ENCODE results near the gene CACFD1.

The CACFD1 gene

DNA sequence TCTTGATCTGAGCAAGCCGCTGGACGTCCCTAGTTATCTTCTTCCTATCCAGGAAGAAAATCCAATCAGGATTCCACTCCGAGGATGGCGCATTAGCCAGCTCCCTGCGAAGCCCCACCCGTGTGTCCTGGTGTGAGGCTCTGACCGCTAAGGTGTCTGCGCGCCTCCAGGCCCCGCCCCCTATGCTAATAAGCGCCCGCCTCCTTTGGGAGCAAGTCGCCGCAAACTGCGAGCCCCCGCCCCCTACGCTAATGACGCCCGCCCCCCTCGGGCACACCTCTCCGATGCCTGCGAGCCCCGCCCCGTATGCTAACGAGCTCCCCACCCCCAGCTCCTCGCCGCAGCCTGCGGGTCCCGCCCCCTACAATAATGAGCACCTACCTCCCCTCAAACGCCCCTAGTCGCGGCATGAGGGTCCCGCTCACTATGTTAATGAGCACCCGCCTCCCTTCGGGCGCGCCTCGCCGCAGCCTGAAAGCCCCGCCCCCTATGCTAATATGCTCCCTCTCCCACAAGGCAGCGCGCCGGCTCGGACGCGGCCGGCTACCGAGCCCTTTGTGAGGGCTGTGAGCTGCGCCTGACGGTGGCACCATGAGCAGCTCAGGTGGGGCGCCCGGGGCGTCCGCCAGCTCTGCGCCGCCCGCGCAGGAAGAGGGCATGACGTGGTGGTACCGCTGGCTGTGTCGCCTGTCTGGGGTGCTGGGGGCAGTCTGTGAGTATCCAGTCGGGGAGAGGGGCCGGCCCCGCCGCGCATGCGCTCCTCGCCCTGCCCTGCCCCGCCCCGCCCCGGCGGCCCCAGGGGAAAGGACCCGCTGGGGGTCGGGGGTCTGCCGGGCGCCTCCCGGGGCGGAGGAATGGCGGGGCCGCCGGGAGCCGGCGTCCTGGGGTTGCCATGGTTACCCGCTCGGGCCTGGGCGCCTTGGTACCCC, at the start of gene CACFD1:
TSS of gene CACFD1 (plus strand) at position 503 of the 929 bp plus-strand sequence. CDS start at position 592, 89 bp downstream.
- DNase-seq, result peak; percentile 93

DNA sequence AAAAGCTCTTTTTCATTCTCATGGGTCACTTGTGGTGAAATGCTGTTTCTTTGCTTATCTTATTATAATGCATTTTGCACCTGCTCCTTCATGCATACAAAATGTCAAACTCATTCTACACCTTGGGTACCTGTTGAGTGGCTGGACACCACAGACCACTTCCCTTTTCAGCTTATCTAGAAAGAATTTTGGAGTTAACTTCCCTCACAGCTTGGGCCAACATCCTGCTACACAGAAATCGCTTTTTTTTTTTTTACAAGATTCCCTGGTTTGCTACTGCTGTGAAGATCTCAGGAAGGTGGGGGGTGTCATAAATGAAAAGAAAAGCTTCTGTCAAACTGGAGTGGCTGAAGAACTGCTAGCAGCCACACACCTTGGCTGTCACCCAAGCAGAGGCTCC, 44.6 kb upstream of the CACFD1 start:
- no peak for DNase-seq

GRCh38 chr9:133417541-133418461, 42.0 kb upstream of the CACFD1 start, which contains the start of gene REXO4:
TSS of gene REXO4 (minus strand) at chr9:133418010. CDS start at chr9:133417844, 166 bp downstream.
- DNase-seq, result peak; percentile 78

DNA sequence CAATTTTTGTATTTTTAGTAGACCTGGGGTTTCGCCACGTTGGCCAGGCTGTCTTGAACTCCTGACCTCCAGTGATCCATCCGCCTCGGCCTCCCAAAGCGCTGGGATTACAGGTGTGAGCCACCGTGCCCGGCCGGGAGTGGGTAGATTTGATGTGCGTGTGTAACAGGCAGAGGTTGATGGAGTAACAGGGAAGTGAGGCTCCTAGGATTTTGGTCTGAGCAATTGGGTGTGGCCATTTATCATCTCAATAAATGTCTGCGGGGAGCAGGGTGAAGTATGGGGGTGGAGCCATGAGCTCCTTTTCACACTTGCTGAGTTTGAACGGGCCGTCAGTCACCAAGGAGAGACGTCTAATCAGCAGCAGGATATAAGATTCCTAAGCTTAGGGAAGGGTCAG, 40.8 kb upstream of the CACFD1 start:
- no peak for DNase-seq

DNA sequence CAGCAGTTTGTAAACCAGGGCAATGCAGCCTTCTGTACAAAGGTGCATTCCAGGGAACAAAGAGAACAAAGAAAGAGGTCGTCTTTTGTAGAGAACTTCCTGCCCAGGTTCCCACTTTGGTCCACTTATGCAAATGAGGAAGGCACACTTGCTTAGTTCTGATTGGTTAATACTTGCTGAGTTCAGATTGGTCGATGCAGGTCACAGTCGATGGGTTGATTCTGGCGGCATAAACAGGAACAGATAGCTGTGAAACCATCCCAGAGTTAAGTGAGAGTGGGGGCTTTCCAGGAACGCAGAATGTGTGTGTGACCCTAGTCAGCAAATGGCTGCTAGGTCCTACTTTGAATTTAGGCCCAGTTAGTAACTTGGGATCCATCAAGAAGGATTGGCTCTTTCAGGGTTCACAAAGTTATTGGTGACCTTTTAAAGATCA, 39.4 kb upstream of the CACFD1 start:
- DNase-seq, result no peak

GRCh38 chr9:133421615-133422542, 37.9 kb upstream of the CACFD1 start, which contains the start of gene ADAMTS13:
TSS of gene ADAMTS13 (plus strand) at chr9:133422367. CDS start at chr9:133422444, 77 bp downstream.
- DNase-seq, result no peak

GRCh38 chr9:133423216-133423615, 36.6 kb upstream of the CACFD1 start:
- no peak for DNase-seq

GRCh38 chr9:133424187-133424586, 35.6 kb upstream of the CACFD1 start:
- no peak for DNase-seq

DNA sequence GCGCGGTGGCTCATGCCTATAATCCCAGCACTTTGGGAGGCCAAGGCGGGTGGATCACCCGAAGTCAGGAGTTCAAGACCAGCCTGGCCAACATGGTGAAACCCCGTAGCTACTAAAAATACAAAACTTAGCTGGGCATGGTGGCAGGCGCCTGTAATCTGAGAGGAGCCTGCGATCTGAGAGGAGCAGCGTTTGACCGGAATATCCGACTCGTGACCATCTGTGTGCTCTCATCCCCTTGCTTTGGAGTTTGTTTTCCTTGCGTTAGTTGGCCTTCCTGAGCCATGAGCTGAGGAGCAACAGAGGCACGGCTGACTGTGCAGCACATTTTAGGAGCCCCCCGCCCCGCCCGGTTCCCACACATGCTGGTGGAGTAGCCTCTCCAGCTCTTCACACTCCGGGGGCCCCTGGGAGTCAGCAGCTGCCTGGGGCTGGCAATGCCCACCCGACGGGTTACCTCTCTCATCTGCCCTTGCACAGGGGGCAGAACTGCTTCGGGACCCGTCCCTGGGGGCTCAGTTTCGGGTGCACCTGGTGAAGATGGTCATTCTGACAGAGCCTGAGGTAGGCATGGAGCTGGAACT, 34.6 kb upstream of the CACFD1 start:
- no peak for DNase-seq

DNA sequence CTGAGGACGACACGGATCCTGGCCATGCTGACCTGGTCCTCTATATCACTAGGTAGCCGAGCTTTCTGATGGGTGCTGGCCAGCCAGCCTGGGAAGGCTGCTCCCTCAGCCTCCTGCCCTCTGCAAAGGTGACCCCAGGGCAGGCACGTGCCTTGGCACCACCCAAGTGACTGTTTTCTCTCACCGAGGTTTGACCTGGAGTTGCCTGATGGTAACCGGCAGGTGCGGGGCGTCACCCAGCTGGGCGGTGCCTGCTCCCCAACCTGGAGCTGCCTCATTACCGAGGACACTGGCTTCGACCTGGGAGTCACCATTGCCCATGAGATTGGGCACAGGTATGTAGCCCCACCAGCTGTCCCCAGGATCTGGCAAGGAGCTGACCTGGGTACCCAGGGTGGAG, 33.8 kb upstream of the CACFD1 start:
- no peak for DNase-seq

GRCh38 chr9:133427658-133428348, 32.0 kb upstream of the CACFD1 start:
- DNase-seq, result no peak

DNA sequence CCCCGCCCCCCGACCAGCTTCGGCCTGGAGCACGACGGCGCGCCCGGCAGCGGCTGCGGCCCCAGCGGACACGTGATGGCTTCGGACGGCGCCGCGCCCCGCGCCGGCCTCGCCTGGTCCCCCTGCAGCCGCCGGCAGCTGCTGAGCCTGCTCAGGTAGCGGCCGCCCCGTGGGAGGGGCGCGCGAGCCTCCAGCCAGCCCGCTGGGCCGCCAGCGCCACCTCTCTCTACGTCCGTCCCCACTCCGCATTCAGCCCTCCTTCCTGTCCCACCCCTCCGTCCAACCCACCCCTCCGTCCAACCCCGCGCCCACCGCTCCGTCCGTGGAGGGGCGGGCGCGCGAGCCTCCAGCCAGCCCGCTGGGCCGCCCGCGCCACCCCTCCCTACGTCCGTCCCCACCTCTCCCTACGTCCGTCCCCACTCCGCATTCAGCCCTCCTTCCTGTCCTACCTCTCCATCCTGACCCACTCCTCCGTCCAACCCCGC, 31.1 kb upstream of the CACFD1 start:
- DNase-seq, result no peak

DNA sequence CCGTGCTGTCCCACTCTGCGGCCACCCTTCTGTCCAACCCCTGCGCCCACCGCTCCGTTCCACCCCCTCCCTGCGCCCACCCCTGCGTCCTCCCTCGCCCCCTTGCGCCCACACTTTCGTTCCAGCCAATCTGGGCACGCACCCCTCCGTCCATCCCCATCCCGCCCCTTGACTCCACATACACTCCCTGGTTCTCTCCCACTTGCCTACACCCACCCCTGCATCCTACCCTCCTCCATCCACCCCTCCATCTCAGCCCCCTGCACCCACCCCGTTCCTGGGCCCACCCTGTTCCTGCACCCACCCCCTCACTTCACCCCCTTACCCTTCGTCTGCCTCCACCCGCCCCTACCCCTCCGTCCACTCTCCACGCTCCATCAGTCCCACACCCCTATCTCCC, 30.6 kb upstream of the CACFD1 start:
- DNase-seq, result no peak

GRCh38 chr9:133429641-133430161, 30.1 kb upstream of the CACFD1 start:
- no peak for DNase-seq

GRCh38 chr9:133430244-133430643, 29.5 kb upstream of the CACFD1 start:
- no peak for DNase-seq

- DNase-seq, result no peak
These were observed 26.4 kb upstream of the CACFD1 start for GRCh38 chr9:133433351-133433843.

- DNase-seq, result no peak
These were observed 23.1 kb upstream of the CACFD1 start for GRCh38 chr9:133436681-133437080.

DNA sequence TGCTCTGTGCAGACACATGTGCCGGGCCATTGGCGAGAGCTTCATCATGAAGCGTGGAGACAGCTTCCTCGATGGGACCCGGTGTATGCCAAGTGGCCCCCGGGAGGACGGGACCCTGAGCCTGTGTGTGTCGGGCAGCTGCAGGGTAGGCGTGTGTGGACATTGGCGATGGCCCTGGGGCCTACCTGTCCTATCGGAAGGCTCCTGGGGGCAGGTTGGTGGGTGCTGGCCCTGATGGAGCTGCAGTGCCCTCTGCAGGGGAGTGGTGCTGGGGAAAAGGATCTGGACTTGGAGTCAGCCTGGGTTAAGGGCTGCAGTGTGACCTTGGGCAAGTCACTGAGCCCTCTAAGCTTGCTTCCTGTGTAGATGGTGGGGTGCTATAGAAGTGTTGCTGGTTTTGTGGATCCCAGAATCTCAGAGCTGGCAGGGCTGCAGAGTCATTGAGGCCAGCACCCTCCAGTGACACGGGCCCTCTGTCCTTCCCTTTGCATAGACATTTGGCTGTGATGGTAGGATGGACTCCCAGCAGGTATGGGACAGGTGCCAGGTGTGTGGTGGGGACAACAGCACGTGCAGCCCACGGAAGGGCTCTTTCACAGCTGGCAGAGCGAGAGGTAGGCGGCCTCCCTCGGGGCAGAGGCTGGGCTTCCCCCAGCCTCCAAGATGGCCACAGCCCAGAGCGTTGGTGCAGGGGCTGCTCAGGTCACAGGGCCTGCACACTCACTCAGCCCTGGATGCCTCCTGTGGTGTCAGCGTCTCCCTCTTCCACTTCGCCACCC, 21.8 kb upstream of the CACFD1 start:
- no peak for DNase-seq

DNA sequence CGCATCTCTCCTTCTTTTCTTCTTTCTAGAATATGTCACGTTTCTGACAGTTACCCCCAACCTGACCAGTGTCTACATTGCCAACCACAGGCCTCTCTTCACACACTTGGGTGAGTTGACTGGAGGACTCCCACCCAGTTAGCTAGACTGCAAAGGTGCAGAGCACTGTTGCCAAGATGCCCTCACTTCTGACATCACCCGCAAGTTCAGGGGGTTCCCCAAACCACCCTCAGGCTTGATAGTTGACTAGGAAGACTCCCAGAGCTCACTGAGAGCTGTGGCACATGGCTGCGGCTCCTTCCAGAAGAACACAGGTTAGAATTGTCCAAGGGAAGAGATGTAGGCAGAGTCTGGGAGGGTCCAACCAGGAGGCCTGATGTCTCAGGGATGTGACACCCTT, 20.4 kb upstream of the CACFD1 start:
- no peak for DNase-seq

DNA sequence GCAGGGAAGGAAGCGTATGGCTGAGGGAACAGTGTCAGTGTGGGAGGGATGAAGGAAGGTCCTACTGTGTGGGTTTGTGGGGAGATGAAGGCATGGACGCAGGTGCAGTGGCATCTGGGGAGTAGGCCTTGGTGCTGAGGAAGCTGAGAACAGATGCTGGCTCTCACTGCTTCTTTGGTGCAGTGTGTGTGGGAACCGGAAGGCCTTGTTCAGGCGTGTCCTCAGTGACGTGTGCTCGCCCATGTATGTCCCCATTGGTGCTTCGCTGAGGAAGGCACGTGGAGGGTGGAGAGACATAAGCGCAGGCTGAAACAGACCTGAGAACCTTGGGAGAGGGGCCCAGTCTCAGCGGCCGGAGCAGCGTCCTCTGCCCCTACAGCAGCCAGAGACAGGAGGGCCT, 18.9 kb upstream of the CACFD1 start:
- no peak for DNase-seq

Measured in NCI-H1105 treated with DMSO at 0.1 percent for 48 hours (cell line).